Subcutaneous adipose tissue (tissue), 4 donors: ENCODE data around the gene CREG1. TPM values are rescaled to one million over a fixed set of nuclear protein-coding genes. Genes with fewer than 3 reads are reported as not detected.

Source experiments
- CTCF ChIP-seq: fragments of 450-650 bp; IDR thresholded peaks from one replicate; pipeline ENCODE4 v1.5.1; 2016; ENCODE audit warnings: low read depth, mild to moderate bottlenecking, control low read depth, antibody characterized with exemption, moderate library complexity
- total RNA-seq, 4 donors: library from RNA; depleted of rRNA; stranded (reverse); fragments of >200 nt; gene quantifications; one replicate each; pipeline ENCODE4 v1.1.0, GENCODE V29; 2016

CREG1 gene
- total RNA-seq, 4 donors from 2014 or later = 190 to 407 (median 330) TPM

- no peak for TF ChIP-seq CTCF
Observed at GRCh38 chr1:167592475-167592874, 38.9 kb upstream of the CREG1 start.

GRCh38 chr1:167588361-167588760 is 34.8 kb upstream of the CREG1 start:
- no peak for TF ChIP-seq CTCF

GRCh38 chr1:167587872-167588271 is 34.3 kb upstream of the CREG1 start:
- TF ChIP-seq CTCF = no peak

GRCh38 chr1:167587342-167587741 is 33.8 kb upstream of the CREG1 start:
- TF ChIP-seq CTCF = no peak

GRCh38 chr1:167584581-167584980 is 31.0 kb upstream of the CREG1 start:
- TF ChIP-seq CTCF = no peak

GRCh38 chr1:167582722-167583121 is 29.2 kb upstream of the CREG1 start:
- no peak for TF ChIP-seq CTCF

GRCh38 chr1:167582064-167582463 is 28.5 kb upstream of the CREG1 start:
- TF ChIP-seq CTCF = no peak
